IMR-90 (cell line): ENCODE data around the gene ASPA. TPM values are rescaled to one million over a fixed set of nuclear protein-coding genes. Genes with fewer than 3 reads are reported as not detected.

Experiments used
- ATAC-seq: fragments of 200-7000 bp; cut with Tn5 transposase; 2 replicates; pipeline ENCODE4 v1.9.1; 2020; ENCODE audit warnings: low read depth, mild to moderate bottlenecking, moderate library complexity
- BruUV-seq: library from RNA; stranded (reverse); fragments of 400-500 nt; replicated peaks from 2 replicates; lab custom pipeline; 2021; lab: Mats Ljungman, UMichigan
- CTCF ChIA-PET: fragments of 300-600 bp; formaldehyde crosslinking; extraction: SDS; loops from one replicate; lab custom pipeline; 2021; ENCODE audit warnings: antibody characterized with exemption; lab: Yijun Ruan, JAX
- POLR2A ChIA-PET: fragments of 300-600 bp; sonication (Branson Sonifier 250); formaldehyde crosslinking; loops from one replicate; lab custom pipeline; 2022; ENCODE audit warnings: antibody characterized with exemption; ENCODE audit not compliant: unreplicated experiment; lab: Charles Lee
- DNase-seq: peaks from one replicate; pipeline ENCODE4 v3.0.0; 2013
- H2AFZ ChIP-seq: replicated peaks from 2 replicates; pipeline ENCODE3; 2013; ENCODE audit warnings: low read length, mild to moderate bottlenecking; ENCODE audit not compliant: poor library complexity
- H2AK5ac ChIP-seq: 2 replicates; pipeline ENCODE4 v1.6.1; 2013; ENCODE audit warnings: low read depth, low read length, inconsistent platforms
- H2AK9ac ChIP-seq: replicated peaks from 2 replicates; pipeline ENCODE3; 2013; ENCODE audit warnings: mild to moderate bottlenecking, low read depth, low read length, moderate library complexity; ENCODE audit not compliant: poor library complexity
- H2BK120ac ChIP-seq: 2 replicates; pipeline ENCODE4 v1.6.1; 2013; ENCODE audit warnings: low read depth, low read length, inconsistent platforms
- H2BK15ac ChIP-seq: 3 replicates; pipeline ENCODE4 v1.6.1; 2013; ENCODE audit warnings: low read depth, low read length, inconsistent platforms
- H2BK20ac ChIP-seq: 2 replicates; pipeline ENCODE4 v1.6.1; 2013; ENCODE audit warnings: low read depth, mild to moderate bottlenecking, inconsistent platforms, low read length, moderate library complexity
- H2BK5ac ChIP-seq: 2 replicates; pipeline ENCODE4 v1.6.1; 2013; ENCODE audit warnings: mild to moderate bottlenecking, low read depth, low read length, inconsistent platforms; ENCODE audit not compliant: poor library complexity, severe bottlenecking
- H3K14ac ChIP-seq: replicated peaks from 2 replicates; pipeline ENCODE4 v1.6.1; 2013; ENCODE audit warnings: low read depth, low read length, inconsistent platforms
- H3K18ac ChIP-seq: 2 replicates; pipeline ENCODE4 v1.6.1; 2013; ENCODE audit warnings: low read depth, low read length, control low read depth
- H3K23ac ChIP-seq: 2 replicates; pipeline ENCODE4 v1.6.1; 2013; ENCODE audit warnings: low read depth, low read length, inconsistent platforms
- H3K27ac ChIP-seq: 2 replicates; pipeline ENCODE4 v1.5.1; 2013; ENCODE audit warnings: mild to moderate bottlenecking, control low read depth, low read length; ENCODE audit not compliant: insufficient read depth
- H3K27me3 ChIP-seq: 2 replicates; pipeline ENCODE4 v1.6.1; 2013; ENCODE audit warnings: low read length; ENCODE audit not compliant: control insufficient read depth, insufficient read depth
- H3K36me3 ChIP-seq: 2 replicates; pipeline ENCODE4 v1.6.1; 2013; ENCODE audit warnings: low read length, mixed read lengths; ENCODE audit not compliant: control insufficient read depth, insufficient read depth
- H3K4ac ChIP-seq: 2 replicates; pipeline ENCODE4 v1.6.1; 2013; ENCODE audit warnings: low read depth, low read length, inconsistent platforms
- H3K4me1 ChIP-seq: 2 replicates; pipeline ENCODE4 v1.6.1; 2013; ENCODE audit warnings: low read length, mixed read lengths; ENCODE audit not compliant: control insufficient read depth, insufficient read depth
- H3K4me2 ChIP-seq: 2 replicates; pipeline ENCODE4 v1.6.1; 2013; ENCODE audit warnings: low read depth, mild to moderate bottlenecking, control low read depth, low read length, moderate library complexity
- H3K4me3 ChIP-seq: 2 replicates; pipeline ENCODE4 v1.5.1; 2013; ENCODE audit warnings: low read depth, mild to moderate bottlenecking, control low read depth, low read length, moderate library complexity; ENCODE audit not compliant: insufficient read depth
- H3K56ac ChIP-seq: 2 replicates; pipeline ENCODE4 v1.6.1; 2013; ENCODE audit warnings: low read length, inconsistent platforms; ENCODE audit not compliant: insufficient read depth; ENCODE audit errors: extremely low read depth
- H3K79me1 ChIP-seq, 2 experiments: 2 replicates each; pipeline ENCODE4 v1.6.1; 2013; ENCODE audit warnings: low read length in 2 of 2, inconsistent platforms in 1 of 2, low read depth in 1 of 2
- H3K9ac ChIP-seq: 2 replicates; pipeline ENCODE4 v1.6.1; 2013; ENCODE audit warnings: low read depth, low read length, control low read depth
- H3K9me1 ChIP-seq: 2 replicates; pipeline ENCODE4 v1.6.1; 2013; ENCODE audit warnings: low read length, inconsistent platforms; ENCODE audit not compliant: insufficient read depth
- H3K9me3 ChIP-seq: 2 replicates; pipeline ENCODE4 v1.6.1; 2013; ENCODE audit warnings: low read length; ENCODE audit not compliant: control insufficient read depth, insufficient read depth
- H4K20me1 ChIP-seq: 2 replicates; pipeline ENCODE4 v1.6.1; 2013; ENCODE audit warnings: low read length, inconsistent platforms; ENCODE audit not compliant: insufficient read depth
- H4K5ac ChIP-seq: 2 replicates; pipeline ENCODE4 v1.6.1; 2013; ENCODE audit warnings: mild to moderate bottlenecking, low read depth, low read length, control low read depth
- H4K8ac ChIP-seq, 2 experiments: 2 replicates each; pipeline ENCODE4 v1.6.1; 2013; ENCODE audit warnings: low read depth in 2 of 2, low read length in 2 of 2, control low read depth in 1 of 2, inconsistent platforms in 1 of 2
- H4K91ac ChIP-seq: 2 replicates; pipeline ENCODE4 v1.6.1; 2013; ENCODE audit warnings: low read depth, low read length, inconsistent platforms; ENCODE audit not compliant: insufficient read depth
- BHLHE40 ChIP-seq: fragments of 150-350 bp; IDR thresholded peaks from 2 replicates; pipeline ENCODE4 v1.6.1; 2016; ENCODE audit warnings: mild to moderate bottlenecking, low read depth, low read length
- CEBPB ChIP-seq: IDR thresholded peaks from 2 replicates; pipeline ENCODE4 v1.6.1; 2012; ENCODE audit warnings: low read depth, low read length, improper control_type of control experiment
- CTCF ChIP-seq: conservative IDR thresholded peaks from 2 replicates; pipeline ENCODE4 v1.5.1; 2012; ENCODE audit warnings: mild to moderate bottlenecking, low read depth, low read length, improper control_type of control experiment
- ELK1 ChIP-seq: fragments of 150-350 bp; IDR thresholded peaks from 2 replicates; pipeline ENCODE4 v1.6.1; 2016; ENCODE audit warnings: low read depth, mild to moderate bottlenecking, low read length, moderate library complexity, borderline replicate concordance
- MAFK ChIP-seq: IDR thresholded peaks from 2 replicates; pipeline ENCODE4 v1.6.1; 2012; ENCODE audit warnings: low read depth, low read length, improper control_type of control experiment
- MAZ ChIP-seq: IDR thresholded peaks from 2 replicates; pipeline ENCODE4 v1.6.1; 2012; ENCODE audit warnings: low read depth, mild to moderate bottlenecking, low read length, improper control_type of control experiment, moderate library complexity, borderline replicate concordance
- MXI1 ChIP-seq: IDR thresholded peaks from 2 replicates; pipeline ENCODE4 v1.6.1; 2012; ENCODE audit warnings: low read depth, mild to moderate bottlenecking, low read length, moderate library complexity, borderline replicate concordance
- RAD21 ChIP-seq: IDR thresholded peaks from 2 replicates; pipeline ENCODE4 v1.6.1; 2012; ENCODE audit warnings: low read length, improper control_type of control experiment
- RFX5 ChIP-seq: IDR thresholded peaks from 2 replicates; pipeline ENCODE4 v1.8.0; 2012; ENCODE audit warnings: low read depth, mild to moderate bottlenecking, low read length, moderate library complexity
- WGBS, 2 experiments: methylation state at CpG; one replicate each; pipeline versions ENCODE4 v1.1.5 to v1.1.7; 2013; ENCODE audit warnings: missing lambda C conversion rate in 2 of 2; ENCODE audit not compliant: insufficient read length in 1 of 2; ENCODE audit errors: extremely low coverage in 2 of 2; 5-methylcytosine and 5-hydroxymethylcytosine counted together
- dilution Hi-C: fragments of 300-500 bp; cut with HindIII; formaldehyde crosslinking; loops from one replicate; pipeline ENCODE4 v1.14.3; 2018; ENCODE audit warnings: low sequenced_read_pairs; ENCODE audit not compliant: unreplicated experiment
- in situ Hi-C: fragments of 300-500 bp; cut with MboI; formaldehyde crosslinking; loops from 3 replicates; pipeline ENCODE4 v1.14.3; 2019; ENCODE audit warnings: low sequenced_read_pairs, inconsistent platforms, mixed read lengths
- intact Hi-C: fragments of 100-400 bp; cut with micrococcal nuclease; formaldehyde crosslinking; loops from 2 replicates; pipeline ENCODE4 v1.10.0; 2022
- polyA plus RNA-seq, 3 experiments: library from polyadenylated mRNA; depleted of rRNA; stranded (reverse); fragments of >200 nt; gene quantifications; 2 replicates each; pipeline ENCODE4 v1.2.3, GENCODE V29; 2012; ENCODE audit warnings: low replicate concordance in 1 of 3
- total RNA-seq: library from RNA; depleted of rRNA; stranded (reverse); fragments of >200 nt; gene quantifications from 2 replicates; pipeline ENCODE4 v1.2.3, GENCODE V29; 2012

ASPA gene
- total and polyA plus RNA-seq, 2 of the 4 experiments (the other 2 are of a cell fraction): 0.02 TPM; not detected in 1

- Histone ChIP-seq H3K23ac (no peak overlapping the region), H4K8ac (no peak overlapping the region), H3K14ac (no peak overlapping the region), H4K5ac (no peak overlapping the region), H3K9ac (no peak overlapping the region), H3K4me2 (no peak overlapping the region), H2AFZ (no peak overlapping the region), H2AK9ac (no peak overlapping the region), H2BK20ac (no peak overlapping the region), H2BK5ac (no peak overlapping the region), H3K79me1 (no peaks in the 10 kb centered on the region), H2BK120ac (no peak overlapping the region), H2AK5ac (no peak overlapping the region), H4K20me1 (no peaks in the 10 kb centered on the region), H3K4ac (no peak overlapping the region), H3K27ac (no peak overlapping the region), H3K4me1 (peaks cover 3% of the 10 kb centered on the region; the same call in 1 of the 2 replicates), H3K36me3 (no peaks in the 10 kb centered on the region), H3K56ac (no peak overlapping the region), H3K4me3 (no peak overlapping the region), H3K27me3 (no peaks in the 10 kb centered on the region), H2BK15ac (no peak overlapping the region), H4K91ac (no peak overlapping the region), H3K9me1 (no peaks in the 10 kb centered on the region), H3K18ac (no peak overlapping the region), H3K9me3 (no peaks in the 10 kb centered on the region)
- ChIA-PET POLR2A (no interaction called here), CTCF (no interaction called here)
- ATAC-seq: no peak
- BruUV-seq: no TSS peak
- dilution Hi-C loops (no loop called here), in situ Hi-C loops (no loop called here), intact Hi-C loops (no loop called here)
- no peak for DNase-seq
- TF ChIP-seq RAD21 (no peak), CEBPB (no peak), MXI1 (no peak), ELK1 (no peak), RFX5 (no peak), MAFK (no peak), BHLHE40 (no peak), MAZ (no peak), CTCF (no peak)
- WGBS, 2 experiments: 91% methylated on average over 17 of the region's 36 CpGs; no CpG with 5 or more reads in 1 of the 2 experiments
Measured at GRCh38 chr17:3532106-3532858, 56.5 kb downstream of the ASPA start.
